Measurements from ENCODE around the gene KIAA1671. TPM values are rescaled to one million over a fixed set of nuclear protein-coding genes. Genes with fewer than 3 reads are reported as not detected.

The KIAA1671 gene
- total and polyA plus RNA-seq, 9 of the 15 experiments (the other 6 are each of a cell fraction or from before 2014, with no cell fraction given) = under 0.01 to 0.11 (median 0.02) TPM; not detected in 5

DNA sequence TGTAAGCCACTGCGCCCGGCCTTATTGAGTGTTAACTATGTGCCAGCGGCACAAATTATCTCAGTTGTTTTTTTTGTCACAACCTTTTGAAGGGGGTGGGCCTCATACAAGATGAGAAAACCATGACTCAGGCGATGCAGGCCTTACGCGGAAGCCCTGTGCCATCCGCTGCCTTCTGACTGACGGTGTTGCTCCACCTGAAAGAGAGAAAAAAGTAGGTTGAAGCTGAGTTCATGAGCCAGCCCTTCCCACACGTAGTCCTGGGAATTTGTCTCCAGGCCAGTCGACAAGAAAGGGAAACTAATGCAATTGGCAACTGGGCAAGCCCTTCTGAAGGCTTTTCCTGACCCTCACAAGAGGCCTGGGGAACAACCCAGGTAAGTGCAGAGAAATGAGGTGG, 150.2 kb downstream of the KIAA1671 start:
- DNase-seq (ENCODE audit: extremely low read depth in 1 of 4, low spot score in 3 of 4) = no peak
- Histone ChIP-seq H3K4me1 (replicated peaks in 1 of 2; ENCODE audit: control insufficient read depth in 2 of 2, insufficient read depth in 2 of 2, low read length in 2 of 2) (peaks cover 0 to 9% of the 10 kb centered on the region in 2 experiments; a peak in 3 of 5 replicates), H3K9ac (ENCODE audit: insufficient read depth in 1 of 2, low read depth in 2 of 2, low read length in 2 of 2) (no peak overlapping the region), H3K4me3 (no peak overlapping the region), H3K36me3 (ENCODE audit: control insufficient read depth, insufficient read depth, low read length) (no peaks in the 10 kb centered on the region), H3K9me3 (replicated peaks; ENCODE audit: control insufficient read depth, insufficient read depth, low read depth, low read length) (no peaks in the 10 kb centered on the region), H3K79me2 (ENCODE audit: control insufficient read depth, insufficient read depth, low read length) (no peaks in the 10 kb centered on the region), H3K4me2 (ENCODE audit: insufficient read depth, low read length) (no peak overlapping the region; the same call in 1 of the 2 replicates), H3K27ac (ENCODE audit: extremely low read depth, low read depth, low read length) (no peak overlapping the region), H3K27me3 (ENCODE audit: control insufficient read depth in 2 of 2, insufficient read depth in 2 of 2, low read length in 2 of 2) (no peaks in the 10 kb centered on the region; a peak in 1 of 5 replicates), H4K20me1 (replicated peaks; ENCODE audit: control insufficient read depth, insufficient read depth, low read length) (no peaks in the 10 kb centered on the region), H2AFZ (ENCODE audit: low read depth, low read length) (no peak overlapping the region), H3K9me1 (ENCODE audit: control insufficient read depth, insufficient read depth, low read length) (no peaks in the 10 kb centered on the region)
- no peak for FAIRE-seq
- CTCF ChIA-PET (ENCODE audit: low intra/inter-chr PET ratio) = no interaction called here
- POLR2A ChIA-PET = no interaction called here
- WGBS (ENCODE audit: insufficient coverage, low coverage, missing lambda C conversion rate) = 52% methylated on average over 7 of the region's 10 CpGs
- BruUV-seq (replicated peaks) = no TSS peak
- in situ Hi-C loops (cut with MboI) (no loop called here), intact Hi-C loops (cut with micrococcal nuclease) (no loop called here)
- no peak for ATAC-seq
- TF ChIP-seq, protein P1, sequence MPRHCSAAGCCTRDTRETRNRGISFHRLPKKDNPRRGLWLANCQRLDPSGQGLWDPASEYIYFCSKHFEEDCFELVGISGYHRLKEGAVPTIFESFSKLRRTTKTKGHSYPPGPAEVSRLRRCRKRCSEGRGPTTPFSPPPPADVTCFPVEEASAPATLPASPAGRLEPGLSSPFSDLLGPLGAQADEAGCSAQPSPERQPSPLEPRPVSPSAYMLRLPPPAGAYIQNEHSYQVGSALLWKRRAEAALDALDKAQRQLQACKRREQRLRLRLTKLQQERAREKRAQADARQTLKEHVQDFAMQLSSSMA (CRISPR knock-in tag; IDR thresholded peaks at IDR 0.05) = no peak
- no peak for TF ChIP-seq ELF4 (CRISPR knock-in tag; IDR thresholded peaks at IDR 0.05)
- TF ChIP-seq POLR2B (IDR thresholded peaks at IDR 0.05; ENCODE audit: low read depth, partially characterized antibody) = no peak
- no peak for TF ChIP-seq KAT7 (CRISPR knock-in tag; IDR thresholded peaks at IDR 0.05; ENCODE audit: borderline replicate concordance)
- TF ChIP-seq, protein P2, sequence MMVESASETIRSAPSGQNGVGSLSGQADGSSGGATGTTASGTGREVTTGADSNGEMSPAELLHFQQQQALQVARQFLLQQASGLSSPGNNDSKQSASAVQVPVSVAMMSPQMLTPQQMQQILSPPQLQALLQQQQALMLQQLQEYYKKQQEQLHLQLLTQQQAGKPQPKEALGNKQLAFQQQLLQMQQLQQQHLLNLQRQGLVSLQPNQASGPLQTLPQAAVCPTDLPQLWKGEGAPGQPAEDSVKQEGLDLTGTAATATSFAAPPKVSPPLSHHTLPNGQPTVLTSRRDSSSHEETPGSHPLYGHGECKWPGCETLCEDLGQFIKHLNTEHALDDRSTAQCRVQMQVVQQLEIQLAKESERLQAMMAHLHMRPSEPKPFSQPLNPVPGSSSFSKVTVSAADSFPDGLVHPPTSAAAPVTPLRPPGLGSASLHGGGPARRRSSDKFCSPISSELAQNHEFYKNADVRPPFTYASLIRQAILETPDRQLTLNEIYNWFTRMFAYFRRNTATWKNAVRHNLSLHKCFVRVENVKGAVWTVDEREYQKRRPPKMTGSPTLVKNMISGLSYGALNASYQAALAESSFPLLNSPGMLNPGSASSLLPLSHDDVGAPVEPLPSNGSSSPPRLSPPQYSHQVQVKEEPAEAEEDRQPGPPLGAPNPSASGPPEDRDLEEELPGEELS (CRISPR knock-in tag; IDR thresholded peaks at IDR 0.05; ENCODE audit: borderline replicate concordance) = no peak
